PFSK-1 (cell line): ENCODE measurements around the gene ZNF497.

ENCODE experiments used
- POLR2AphosphoS5 ChIP-seq: IDR thresholded peaks from 2 replicates; pipeline ENCODE4 v1.6.1; 2012; ENCODE audit warnings: low read depth, mild to moderate bottlenecking, control low read depth, low read length, moderate library complexity
- SIN3A ChIP-seq: IDR thresholded peaks from 2 replicates; pipeline ENCODE4 v1.6.1; 2012; ENCODE audit warnings: mild to moderate bottlenecking, low read length, moderate library complexity, borderline replicate concordance; ENCODE audit not compliant: insufficient read depth
- TAF1 ChIP-seq: IDR thresholded peaks from 2 replicates; pipeline ENCODE4 v1.6.1; 2012; ENCODE audit warnings: low read length, control low read depth, borderline replicate concordance; ENCODE audit not compliant: insufficient read depth
- TF ChIP-seq, protein P1 (sequence below), 2 experiments: IDR thresholded peaks; 2 replicates each; pipeline versions ENCODE4 v1.6.1 to v1.8.0; 2011 to 2012; ENCODE audit warnings: low read depth in 2 of 2, low read length in 2 of 2, control low read depth in 1 of 2, inconsistent platforms in 1 of 2, mild to moderate bottlenecking in 1 of 2, moderate library complexity in 1 of 2; ENCODE audit not compliant: insufficient read depth in 1 of 2

- TF ChIP-seq POLR2AphosphoS5 = no peak
- no peak for TF ChIP-seq TAF1
- TF ChIP-seq SIN3A = no peak
- TF ChIP-seq, protein P1, sequence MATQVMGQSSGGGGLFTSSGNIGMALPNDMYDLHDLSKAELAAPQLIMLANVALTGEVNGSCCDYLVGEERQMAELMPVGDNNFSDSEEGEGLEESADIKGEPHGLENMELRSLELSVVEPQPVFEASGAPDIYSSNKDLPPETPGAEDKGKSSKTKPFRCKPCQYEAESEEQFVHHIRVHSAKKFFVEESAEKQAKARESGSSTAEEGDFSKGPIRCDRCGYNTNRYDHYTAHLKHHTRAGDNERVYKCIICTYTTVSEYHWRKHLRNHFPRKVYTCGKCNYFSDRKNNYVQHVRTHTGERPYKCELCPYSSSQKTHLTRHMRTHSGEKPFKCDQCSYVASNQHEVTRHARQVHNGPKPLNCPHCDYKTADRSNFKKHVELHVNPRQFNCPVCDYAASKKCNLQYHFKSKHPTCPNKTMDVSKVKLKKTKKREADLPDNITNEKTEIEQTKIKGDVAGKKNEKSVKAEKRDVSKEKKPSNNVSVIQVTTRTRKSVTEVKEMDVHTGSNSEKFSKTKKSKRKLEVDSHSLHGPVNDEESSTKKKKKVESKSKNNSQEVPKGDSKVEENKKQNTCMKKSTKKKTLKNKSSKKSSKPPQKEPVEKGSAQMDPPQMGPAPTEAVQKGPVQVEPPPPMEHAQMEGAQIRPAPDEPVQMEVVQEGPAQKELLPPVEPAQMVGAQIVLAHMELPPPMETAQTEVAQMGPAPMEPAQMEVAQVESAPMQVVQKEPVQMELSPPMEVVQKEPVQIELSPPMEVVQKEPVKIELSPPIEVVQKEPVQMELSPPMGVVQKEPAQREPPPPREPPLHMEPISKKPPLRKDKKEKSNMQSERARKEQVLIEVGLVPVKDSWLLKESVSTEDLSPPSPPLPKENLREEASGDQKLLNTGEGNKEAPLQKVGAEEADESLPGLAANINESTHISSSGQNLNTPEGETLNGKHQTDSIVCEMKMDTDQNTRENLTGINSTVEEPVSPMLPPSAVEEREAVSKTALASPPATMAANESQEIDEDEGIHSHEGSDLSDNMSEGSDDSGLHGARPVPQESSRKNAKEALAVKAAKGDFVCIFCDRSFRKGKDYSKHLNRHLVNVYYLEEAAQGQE (IDR thresholded peaks at IDR 0.05; ENCODE audit: insufficient read depth in 1 of 2, low read depth in 2 of 2, low read length in 2 of 2) = no peak
These were observed 44.5 kb upstream of the ZNF497 start for GRCh38 chr19:58406818-58407657.
